Measurements from ENCODE around the gene TUBB1.

Gene TUBB1

GRCh38 chr20:59027741-59028320, 8.6 kb downstream of the TUBB1 start:
- DNase-seq (ENCODE audit: low read depth), result no peak
- no peak for TF ChIP-seq CTCF (IDR thresholded peaks at IDR 0.05; ENCODE audit: insufficient read depth, low read depth, low read length, missing control alignments)
- H3K4me3 ChIP-seq (ENCODE audit: low read depth, low read length), result no peak overlapping the region

- no peak for TF ChIP-seq CTCF (IDR thresholded peaks at IDR 0.05; ENCODE audit: insufficient read depth, low read depth, low read length, missing control alignments)
- DNase-seq (ENCODE audit: low read depth), result no peak
- H3K4me3 ChIP-seq (ENCODE audit: low read depth, low read length), result peak overlapping the region; percentile 24; the same call in 1 of the 2 replicates
These were observed 9.6 kb downstream of the TUBB1 start for GRCh38 chr20:59028812-59029211.

DNA sequence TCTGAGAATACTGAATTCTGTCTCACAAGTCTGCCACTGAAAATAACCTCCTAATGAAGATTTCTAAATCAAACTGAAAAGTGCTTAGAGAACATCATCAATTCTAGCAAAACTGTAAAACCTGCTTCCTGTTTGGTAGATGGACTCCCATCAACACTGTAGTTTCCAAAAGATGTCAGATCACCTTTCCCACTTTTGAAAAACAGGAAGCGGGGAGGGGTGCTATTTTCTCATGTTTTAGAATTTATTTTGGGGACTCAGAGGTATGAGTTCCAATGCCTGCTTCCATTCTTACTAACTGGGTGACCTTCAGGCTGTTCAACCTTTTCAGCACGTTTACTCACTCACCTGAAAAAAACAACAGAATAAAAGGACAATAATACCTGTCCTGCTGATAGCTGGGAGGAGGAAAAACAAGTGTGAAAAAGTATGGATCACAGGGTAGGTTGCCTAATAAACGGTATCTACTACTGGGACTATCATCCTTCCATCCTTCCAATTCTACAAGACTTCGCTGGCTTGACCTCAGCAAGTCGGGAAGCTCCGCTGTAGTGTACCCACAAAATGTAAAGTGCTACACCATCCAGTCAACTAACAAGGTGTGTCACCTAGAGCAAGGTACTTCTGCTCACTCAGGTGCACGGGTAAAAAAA, 11.8 kb downstream of the TUBB1 start:
- DNase-seq (ENCODE audit: low read depth), result no peak
- no peak for TF ChIP-seq CTCF (IDR thresholded peaks at IDR 0.05; ENCODE audit: insufficient read depth, low read depth, low read length, missing control alignments)
- peak overlapping the region; percentile 85 for H3K4me3 ChIP-seq (ENCODE audit: low read depth, low read length)

GRCh38 chr20:59031564-59032022, 12.4 kb downstream of the TUBB1 start:
- no peak for TF ChIP-seq CTCF (IDR thresholded peaks at IDR 0.05; ENCODE audit: insufficient read depth, low read depth, low read length, missing control alignments)
- DNase-seq (ENCODE audit: low read depth), result peak; percentile 52
- H3K4me3 ChIP-seq (ENCODE audit: low read depth, low read length), result peak overlapping the region; percentile 85

DNA sequence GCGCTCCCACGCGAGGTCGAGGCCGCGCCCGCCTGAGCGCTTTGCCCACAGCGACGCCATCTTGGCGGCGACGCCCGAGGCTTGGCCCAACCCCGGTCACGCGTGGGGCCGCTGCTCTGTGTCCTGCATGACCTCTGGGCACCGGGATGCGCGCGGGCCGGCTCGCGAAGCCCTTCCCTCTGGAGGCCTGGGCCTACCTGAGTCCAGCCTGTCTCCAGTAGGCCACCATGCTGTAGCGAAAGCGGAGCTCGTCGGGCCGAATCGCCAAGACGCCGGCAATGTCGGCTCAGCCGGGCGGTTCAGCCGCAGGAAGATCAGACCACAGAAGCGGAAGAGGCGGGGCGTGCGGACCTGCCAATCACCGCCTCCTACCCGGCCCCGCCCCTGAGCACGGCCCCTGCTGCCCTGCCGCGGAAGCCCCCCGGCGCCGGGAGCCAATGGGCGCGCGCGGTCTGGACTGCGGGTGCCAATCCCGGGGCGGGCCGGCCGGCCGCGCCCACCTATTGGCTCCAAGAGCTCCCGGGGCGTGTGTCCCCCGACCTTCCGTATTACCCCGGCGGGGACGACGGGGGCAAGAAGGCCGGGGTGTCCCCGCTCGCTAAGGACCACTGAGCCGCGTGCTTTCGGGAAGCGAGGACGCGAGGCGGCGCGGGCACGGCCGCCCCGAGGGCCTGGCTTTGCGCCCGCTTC, 12.9 kb downstream of the TUBB1 start, which contains the start of gene ATP5F1E:
Gene ATP5F1E (minus strand): TSS at position 313 of the 690 bp plus-strand sequence. CDS start 84 bp downstream, at position 229.
- TF ChIP-seq CTCF (IDR thresholded peaks at IDR 0.05; ENCODE audit: insufficient read depth, low read depth, low read length, missing control alignments), result no peak
- peak within 1 kb of the TSS; percentile 85 for H3K4me3 ChIP-seq (ENCODE audit: low read depth, low read length)
- peak; percentile 98 for DNase-seq (ENCODE audit: low read depth)

- TF ChIP-seq CTCF (IDR thresholded peaks at IDR 0.05; ENCODE audit: insufficient read depth, low read depth, low read length, missing control alignments), result no peak
- no peak for DNase-seq (ENCODE audit: low read depth)
- H3K4me3 ChIP-seq (ENCODE audit: low read depth, low read length), result peak overlapping the region; percentile 64
These were observed 13.5 kb downstream of the TUBB1 start for GRCh38 chr20:59032713-59033059.

Measured in GM12865 (cell line).